GM18858 (cell line): ENCODE measurements around the gene TSHZ2.

Experiments
- ATAC-seq: cut with Tn5 transposase; IDR thresholded peaks from one replicate; pipeline ENCODE4 v1.9.1; 2021; ENCODE audit not compliant: unreplicated experiment

Gene TSHZ2

GRCh38 chr20:53126185-53126584 lies 154.0 kb downstream of the TSHZ2 start:
- ATAC-seq: no peak

GRCh38 chr20:53127027-53127426 lies 154.9 kb downstream of the TSHZ2 start:
- ATAC-seq: no peak

GRCh38 chr20:53128004-53128403 lies 155.8 kb downstream of the TSHZ2 start:
- ATAC-seq: no peak

- no peak for ATAC-seq
Measured at GRCh38 chr20:53129563-53129962, 157.4 kb downstream of the TSHZ2 start.

GRCh38 chr20:53130795-53131194 lies 158.6 kb downstream of the TSHZ2 start:
- ATAC-seq: no peak

- ATAC-seq: no peak
Measured at GRCh38 chr20:53133125-53133524, 161.0 kb downstream of the TSHZ2 start.

DNA sequence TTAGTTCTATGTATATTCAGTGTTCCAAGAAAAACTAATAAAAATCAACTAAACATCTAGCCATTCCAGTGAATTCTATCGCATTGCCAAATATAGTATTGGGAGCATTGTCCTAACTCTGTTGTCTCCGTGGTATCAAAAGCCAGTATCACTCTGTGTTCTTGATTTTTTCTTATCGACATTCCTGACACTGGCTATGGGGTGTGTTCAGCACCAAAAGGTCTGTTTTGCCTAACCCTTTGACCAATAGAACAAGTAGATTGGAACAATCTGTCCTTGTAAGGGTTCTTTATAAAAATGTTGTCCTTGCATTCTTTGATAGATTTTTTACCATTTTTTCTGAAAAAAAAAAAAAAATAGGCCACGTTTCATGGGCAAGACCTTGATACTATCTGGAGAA lies 161.5 kb downstream of the TSHZ2 start:
- no peak for ATAC-seq

GRCh38 chr20:53136473-53136872 lies 164.3 kb downstream of the TSHZ2 start:
- no peak for ATAC-seq

GRCh38 chr20:53138454-53139262 lies 166.5 kb downstream of the TSHZ2 start:
- peak; percentile 90 for ATAC-seq

DNA sequence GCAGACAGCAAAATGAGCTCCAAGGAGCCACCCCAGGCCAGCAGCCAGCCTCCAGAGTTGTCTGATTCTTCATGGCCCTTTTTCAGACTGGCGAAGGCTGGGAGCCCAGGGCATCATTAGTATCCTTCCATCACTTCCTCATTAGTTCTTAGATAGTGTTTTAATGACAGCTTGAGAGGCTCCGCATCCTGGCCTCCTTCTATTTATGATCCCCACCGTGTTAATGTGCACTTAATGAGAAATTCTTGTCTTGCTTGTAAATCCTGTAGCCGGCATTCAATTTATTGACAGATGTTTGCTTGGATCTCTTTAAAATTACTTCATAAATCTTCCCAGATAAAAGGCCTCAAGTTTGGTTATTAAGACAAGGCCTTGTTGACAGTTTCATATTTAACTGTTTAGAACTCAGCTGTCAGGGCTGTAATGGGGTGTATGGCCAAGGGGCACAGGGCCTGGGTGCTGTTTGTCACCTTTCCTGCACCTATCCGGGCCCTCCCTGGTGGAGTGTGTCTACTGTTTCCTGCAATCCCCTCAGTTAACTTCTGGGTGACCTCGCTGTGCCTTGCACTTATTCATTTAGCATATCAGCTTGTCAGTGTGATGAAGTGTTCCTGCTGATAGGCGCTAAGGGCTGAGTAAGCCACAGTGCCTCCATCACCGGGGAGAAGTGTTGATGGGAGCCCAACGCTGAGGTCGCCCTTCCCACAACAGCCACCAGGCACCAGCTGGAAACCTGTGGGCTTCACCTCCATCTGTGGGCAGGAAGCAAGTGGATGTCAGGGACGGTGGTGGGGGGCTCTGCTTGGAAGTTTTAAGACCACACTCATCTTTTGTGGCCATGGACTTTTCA lies 169.3 kb downstream of the TSHZ2 start:
- ATAC-seq: no peak

DNA sequence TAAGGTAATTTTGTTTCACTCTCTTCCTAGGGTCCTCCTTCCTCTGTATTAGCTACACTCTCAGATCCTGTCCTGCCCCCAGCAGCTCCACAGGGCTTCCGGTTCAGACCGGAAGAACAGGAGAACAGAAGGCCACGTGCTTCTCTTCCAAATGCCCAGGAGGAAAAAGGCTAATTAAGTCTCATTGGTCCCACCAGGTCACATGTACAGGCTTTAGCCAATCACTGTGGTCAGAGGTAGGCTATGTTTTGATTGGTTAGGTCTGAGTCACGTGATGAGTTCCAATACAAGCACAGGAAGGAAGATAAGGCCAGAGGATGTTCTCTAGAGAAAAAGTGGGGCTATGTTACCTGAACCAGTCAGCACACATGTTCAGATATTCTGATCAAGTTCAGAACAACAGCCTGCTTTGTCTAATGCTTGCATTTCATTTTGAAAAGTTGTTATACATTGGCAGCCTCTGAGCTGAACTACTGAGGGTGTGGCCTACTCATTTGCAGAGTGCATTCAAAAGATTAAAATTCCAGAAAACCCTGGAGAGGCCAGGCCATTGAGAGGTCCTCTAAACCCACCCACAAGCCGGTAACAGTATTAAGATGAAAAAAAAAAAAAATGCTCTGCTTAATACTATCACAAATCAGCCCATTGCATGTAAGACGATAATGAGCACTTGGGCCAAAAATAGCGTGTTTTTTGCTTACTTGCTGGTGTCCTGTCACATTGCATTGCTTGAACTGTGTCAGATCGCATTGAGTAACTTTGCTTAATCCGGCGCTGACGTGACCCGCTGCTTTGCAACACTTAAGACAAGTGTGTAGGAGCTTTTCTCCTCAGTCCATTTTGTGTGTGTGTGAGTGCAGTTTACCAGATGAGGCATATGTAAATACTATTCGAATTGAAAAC lies 170.3 kb downstream of the TSHZ2 start:
- ATAC-seq: no peak

DNA sequence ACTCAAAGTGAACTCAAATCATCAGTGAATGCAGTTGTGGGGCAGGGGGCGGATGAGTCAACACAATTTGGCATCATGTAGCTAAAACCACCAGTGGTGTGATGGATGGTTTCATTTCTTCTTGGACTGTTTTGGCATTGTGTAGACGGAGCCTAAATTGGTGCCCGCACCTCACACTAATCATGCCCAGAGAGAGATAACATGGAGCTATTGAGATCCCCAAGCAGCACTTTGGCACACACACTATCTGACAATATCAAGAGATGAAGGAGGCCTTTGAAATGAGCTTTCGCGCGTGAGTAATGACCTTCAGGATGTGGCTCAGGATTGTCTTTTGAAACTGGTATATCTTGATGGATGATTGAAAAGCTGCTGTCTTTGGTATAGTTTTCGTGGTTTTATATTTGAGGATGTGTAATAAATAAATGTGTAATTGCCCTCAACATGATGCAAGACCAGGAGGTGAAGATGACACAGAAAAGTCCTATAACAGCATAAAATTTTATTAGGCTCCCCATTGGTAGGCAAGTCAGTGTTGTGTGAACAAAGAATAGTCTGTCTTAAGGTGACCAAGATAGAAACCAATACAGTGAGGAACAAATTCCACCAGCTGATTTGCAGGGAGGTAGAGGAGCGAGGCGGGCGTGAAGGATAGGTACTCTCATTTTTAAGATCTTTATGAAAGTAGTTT lies 174.2 kb downstream of the TSHZ2 start:
- ATAC-seq: no peak

- ATAC-seq: no peak
Measured at GRCh38 chr20:53148771-53149147, 176.6 kb downstream of the TSHZ2 start.

DNA sequence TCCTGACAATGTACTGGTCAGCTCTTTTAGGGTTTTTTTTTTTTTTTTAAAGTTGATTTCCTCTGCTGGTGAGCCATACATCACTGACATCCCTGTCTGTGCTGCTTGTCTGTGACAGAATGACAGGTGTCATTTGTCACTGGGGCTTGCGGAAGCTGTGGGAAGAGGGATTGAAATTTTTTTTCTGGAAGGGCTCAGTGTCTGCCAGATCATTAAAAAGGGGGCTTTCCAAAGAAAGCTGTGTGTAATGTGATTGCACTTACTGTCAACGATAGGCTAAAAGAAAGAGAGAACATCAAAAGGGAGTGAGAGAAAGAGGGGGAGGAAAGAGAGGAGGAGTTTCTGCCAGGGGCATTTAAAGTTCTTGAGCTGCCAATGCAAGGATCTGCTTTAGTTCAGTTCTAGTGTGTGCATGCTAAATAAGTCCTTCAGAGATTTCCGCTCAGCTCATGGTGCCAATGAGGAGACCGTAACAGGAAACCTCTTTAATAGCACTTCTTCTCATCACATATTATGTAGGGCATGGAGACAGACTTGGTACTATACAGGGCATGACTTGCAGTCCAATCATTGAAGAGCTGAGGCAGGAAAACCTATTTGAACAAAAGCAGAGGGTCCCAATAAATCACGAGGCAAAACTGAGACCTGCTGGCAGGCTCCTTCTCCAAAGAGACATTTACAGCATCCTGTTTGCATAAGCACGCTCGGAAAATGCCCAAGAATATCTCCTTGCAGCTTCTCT lies 177.2 kb downstream of the TSHZ2 start:
- ATAC-seq: no peak

DNA sequence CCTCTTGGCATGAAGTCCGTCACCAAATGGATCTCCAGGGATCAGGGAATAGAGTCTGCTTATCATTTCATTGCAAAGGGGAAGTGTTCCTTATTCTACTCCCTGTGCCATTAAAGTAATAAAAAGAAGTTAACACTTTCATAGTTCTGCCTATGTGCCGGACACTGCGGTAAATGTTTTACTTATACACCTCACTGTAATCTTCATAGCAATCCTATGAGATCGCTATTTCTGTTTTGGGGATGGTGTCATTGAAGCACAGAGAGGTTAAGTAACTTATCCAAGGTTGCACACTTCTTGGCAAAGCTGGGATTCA lies 177.7 kb downstream of the TSHZ2 start:
- ATAC-seq: no peak

DNA sequence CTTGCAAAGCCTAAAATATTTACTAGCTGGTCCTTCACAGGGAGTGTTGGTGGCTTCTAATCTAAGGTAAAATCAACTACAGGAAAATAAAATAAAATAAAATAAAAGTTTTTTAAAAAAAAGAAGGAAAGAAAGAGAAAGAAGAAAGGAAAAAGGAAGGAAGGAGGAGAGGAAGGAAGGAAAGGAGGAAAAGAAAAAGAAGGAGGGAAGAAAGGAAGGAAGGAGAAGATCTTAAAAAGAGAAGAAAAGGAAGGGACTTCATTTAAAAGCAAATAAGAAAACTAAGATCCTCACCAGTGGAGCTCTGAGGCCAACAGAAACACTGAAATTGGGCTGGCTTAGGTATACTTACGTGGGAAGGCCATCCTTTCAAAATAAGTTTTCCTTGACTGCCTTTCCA lies 178.4 kb downstream of the TSHZ2 start:
- no peak for ATAC-seq

GRCh38 chr20:53152228-53152627 lies 180.1 kb downstream of the TSHZ2 start:
- ATAC-seq: no peak

DNA sequence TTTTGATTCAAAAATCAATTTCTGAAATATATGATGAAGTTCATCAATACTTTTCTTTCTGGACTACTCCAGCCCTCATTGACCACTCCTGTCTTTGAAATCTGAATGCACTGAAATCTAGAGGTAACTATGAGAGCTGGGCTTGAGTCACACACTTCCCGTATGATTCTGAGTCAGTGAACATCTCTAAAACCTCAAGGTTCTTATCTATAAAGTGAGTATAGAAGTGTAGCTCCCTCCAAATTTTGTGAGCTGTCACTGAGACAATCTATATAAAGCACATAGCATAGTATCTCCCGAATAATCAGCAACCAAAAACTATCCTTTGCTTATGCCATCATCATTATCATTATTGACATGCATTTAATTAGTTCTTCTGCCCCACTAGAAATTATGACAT lies 182.4 kb downstream of the TSHZ2 start:
- ATAC-seq: no peak

DNA sequence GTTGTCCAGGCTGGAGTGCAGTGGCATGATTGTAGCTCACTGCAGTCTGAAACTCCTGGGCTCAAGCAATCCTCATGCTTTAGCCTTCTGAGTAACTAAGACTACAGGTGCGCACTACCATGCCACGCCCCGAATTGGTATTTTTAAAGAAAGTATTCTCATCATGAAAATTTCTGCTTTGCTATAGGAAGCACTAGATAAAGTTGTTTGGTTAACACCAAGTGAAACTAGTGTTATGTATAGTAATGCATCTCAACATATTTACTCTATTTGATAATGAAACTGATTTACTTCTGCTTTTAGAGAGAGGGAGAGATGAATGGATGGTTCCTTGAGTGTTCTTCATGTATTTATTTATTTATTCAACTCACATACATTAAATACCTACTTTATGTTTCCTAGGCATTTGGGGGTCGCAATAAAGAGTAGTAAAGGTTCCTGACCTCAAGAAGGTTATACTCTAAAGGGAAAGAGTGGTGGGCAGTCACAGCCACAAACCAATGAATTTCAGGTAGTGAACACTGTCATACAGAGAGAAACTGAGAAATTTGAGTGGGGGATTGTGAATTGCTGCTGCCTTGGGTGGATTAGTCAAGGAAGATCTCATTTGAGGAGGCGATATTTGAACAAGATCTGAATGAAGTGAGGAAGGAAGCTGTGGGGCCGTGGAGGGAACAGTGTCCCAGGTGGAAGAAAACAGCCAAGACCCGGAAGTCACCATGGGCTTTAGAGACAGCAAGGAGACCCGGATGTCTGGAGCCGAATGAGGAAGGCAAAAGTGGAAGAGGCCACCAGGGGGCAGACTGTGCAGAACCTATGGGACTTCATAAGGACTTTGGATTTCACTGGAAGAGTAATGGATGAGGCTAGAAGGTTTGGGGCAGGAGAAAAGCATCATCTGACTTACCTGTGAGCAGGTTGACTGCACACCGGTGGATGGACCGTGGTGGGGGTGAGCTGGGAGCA lies 185.6 kb downstream of the TSHZ2 start:
- ATAC-seq: peak; percentile 79
